BE2C (cell line): ENCODE data around the gene IQGAP3.
A peak's percentile ranks its signal among the peaks of the same experiment; 100 is the strongest.

ENCODE experiments used
- DNase-seq: peaks from one replicate; pipeline ENCODE4 v3.0.0-alpha.2; 2020
- H3K27me3 ChIP-seq: fragments of 250-450 bp; sonication (Bioruptor Pico); 2 replicates; pipeline ENCODE4 v1.5.1; 2020; ENCODE audit warnings: mild to moderate bottlenecking
- H3K36me3 ChIP-seq: fragments of 250-450 bp; sonication (Bioruptor Pico); 2 replicates; pipeline ENCODE4 v1.5.1; 2020; ENCODE audit warnings: mild to moderate bottlenecking
- H3K4me1 ChIP-seq: fragments of 250-450 bp; sonication (Bioruptor Pico); 2 replicates; pipeline ENCODE4 v1.5.1; 2020
- H3K4me3 ChIP-seq: 2 replicates; pipeline ENCODE4 v1.5.1; 2011; ENCODE audit warnings: low read depth, low read length
- H3K9me3 ChIP-seq: fragments of 250-450 bp; sonication (Bioruptor Pico); 2 replicates; pipeline ENCODE4 v1.5.1; 2020
- TF ChIP-seq, protein P1 (sequence below): IDR thresholded peaks from 2 replicates; pipeline ENCODE4 v1.5.1; 2012; ENCODE audit warnings: mild to moderate bottlenecking, low read depth, low read length

Gene IQGAP3

DNA sequence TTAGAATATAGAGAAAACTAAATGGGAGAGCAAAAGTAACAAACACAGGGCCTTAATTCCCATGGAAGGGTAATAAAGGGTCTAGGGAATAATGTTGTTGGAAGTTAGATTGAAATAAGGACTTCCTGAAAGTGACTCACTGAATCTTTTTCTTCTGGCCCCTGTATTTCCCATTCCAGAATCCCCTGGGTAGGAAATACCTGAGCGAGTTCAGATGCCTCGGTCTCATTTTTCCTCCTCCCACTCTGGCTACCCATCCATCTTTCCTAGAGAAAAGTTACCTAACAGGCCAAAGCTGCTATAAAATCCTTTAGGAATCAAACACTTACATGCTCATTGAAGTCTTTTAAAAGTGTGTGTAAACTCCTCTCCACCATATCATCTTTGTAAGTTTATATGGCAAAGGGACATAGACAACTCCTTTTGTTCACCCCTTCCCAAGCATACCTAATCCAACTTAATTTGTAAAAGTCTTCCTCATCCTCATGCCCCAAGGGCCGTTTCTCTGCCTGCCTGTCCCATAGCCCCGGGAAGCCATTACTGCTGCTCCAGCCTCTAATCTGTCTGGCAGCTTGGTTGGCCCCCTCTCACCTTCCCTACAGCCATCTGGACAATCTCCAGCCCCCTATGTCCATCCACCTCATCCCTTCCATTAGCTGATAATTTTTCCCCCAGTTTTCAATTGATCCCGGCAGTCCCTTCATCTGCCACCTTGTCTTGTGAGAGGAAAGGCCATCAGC lies 68.5 kb downstream of the IQGAP3 start:
- Histone ChIP-seq H3K27me3 (no peaks in the 10 kb centered on the region), H3K4me3 (no peak overlapping the region), H3K9me3 (no peaks in the 10 kb centered on the region), H3K36me3 (peaks cover 3% of the 10 kb centered on the region; the same call in 1 of the 2 replicates), H3K4me1 (peaks cover 23% of the 10 kb centered on the region)
- TF ChIP-seq, protein P1, sequence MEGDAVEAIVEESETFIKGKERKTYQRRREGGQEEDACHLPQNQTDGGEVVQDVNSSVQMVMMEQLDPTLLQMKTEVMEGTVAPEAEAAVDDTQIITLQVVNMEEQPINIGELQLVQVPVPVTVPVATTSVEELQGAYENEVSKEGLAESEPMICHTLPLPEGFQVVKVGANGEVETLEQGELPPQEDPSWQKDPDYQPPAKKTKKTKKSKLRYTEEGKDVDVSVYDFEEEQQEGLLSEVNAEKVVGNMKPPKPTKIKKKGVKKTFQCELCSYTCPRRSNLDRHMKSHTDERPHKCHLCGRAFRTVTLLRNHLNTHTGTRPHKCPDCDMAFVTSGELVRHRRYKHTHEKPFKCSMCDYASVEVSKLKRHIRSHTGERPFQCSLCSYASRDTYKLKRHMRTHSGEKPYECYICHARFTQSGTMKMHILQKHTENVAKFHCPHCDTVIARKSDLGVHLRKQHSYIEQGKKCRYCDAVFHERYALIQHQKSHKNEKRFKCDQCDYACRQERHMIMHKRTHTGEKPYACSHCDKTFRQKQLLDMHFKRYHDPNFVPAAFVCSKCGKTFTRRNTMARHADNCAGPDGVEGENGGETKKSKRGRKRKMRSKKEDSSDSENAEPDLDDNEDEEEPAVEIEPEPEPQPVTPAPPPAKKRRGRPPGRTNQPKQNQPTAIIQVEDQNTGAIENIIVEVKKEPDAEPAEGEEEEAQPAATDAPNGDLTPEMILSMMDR: no peak
- no peak for DNase-seq

GRCh38 chr1:156502894-156503697 lies 69.3 kb downstream of the IQGAP3 start:
- no peaks in the 10 kb centered on the region for H3K9me3 ChIP-seq
- peaks cover 26% of the 10 kb centered on the region for H3K4me1 ChIP-seq
- DNase-seq: no peak
- H3K4me3 ChIP-seq: no peak overlapping the region
- TF ChIP-seq, protein P1: no peak
- peaks cover 3% of the 10 kb centered on the region; the same call in 1 of the 2 replicates for H3K36me3 ChIP-seq
- H3K27me3 ChIP-seq: no peaks in the 10 kb centered on the region

- TF ChIP-seq, protein P1: no peak
- peaks cover 26% of the 10 kb centered on the region for H3K4me1 ChIP-seq
- H3K36me3 ChIP-seq: peaks cover 3% of the 10 kb centered on the region; the same call in 1 of the 2 replicates
- no peak overlapping the region for H3K4me3 ChIP-seq
- H3K27me3 ChIP-seq: no peaks in the 10 kb centered on the region
- H3K9me3 ChIP-seq: no peaks in the 10 kb centered on the region
- no peak for DNase-seq
Measured at GRCh38 chr1:156502391-156502893, 69.9 kb downstream of the IQGAP3 start.

DNA sequence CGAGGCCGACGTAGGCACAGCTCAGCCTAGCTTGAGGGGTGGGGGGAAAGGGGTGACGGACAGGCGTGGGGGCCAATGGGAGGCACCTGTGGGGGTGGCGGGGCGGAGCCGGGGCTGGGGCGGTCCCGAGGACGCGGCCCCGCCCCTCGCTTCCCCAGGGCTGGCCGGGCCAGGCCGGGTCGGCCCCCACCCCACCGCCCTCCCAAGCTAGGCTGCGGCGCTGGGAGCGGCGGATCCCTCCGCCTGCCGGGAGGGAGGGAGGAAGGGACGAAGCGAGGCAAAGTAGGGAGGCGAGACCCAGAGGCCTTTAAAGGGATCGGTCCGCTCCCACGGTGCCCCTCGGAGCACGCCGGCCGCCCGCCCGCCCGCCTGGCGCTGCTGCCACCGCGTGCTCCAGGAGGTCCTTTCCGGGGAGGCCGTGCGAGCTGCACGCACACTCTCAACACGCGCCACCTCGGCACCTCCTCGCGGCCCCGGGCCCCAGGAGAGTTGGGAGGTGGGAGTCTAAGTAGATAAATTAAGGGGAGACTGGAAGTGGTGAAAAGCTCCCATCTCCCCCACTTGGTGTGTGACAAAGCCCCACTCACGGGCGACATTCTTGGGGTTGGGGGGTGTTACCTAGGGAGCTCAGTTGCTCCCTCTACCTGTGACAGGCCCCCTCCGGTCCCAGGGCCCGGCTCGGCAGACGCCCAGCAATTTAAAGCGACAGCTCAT lies 71.4 kb downstream of the IQGAP3 start:
- H3K4me3 ChIP-seq: peak overlapping the region; percentile 96
- no peaks in the 10 kb centered on the region for H3K27me3 ChIP-seq
- peaks cover 36% of the 10 kb centered on the region for H3K4me1 ChIP-seq
- H3K36me3 ChIP-seq: peaks cover 5% of the 10 kb centered on the region
- no peaks in the 10 kb centered on the region for H3K9me3 ChIP-seq
- peak; percentile 97 for DNase-seq
- TF ChIP-seq, protein P1: peak; percentile 56

DNA sequence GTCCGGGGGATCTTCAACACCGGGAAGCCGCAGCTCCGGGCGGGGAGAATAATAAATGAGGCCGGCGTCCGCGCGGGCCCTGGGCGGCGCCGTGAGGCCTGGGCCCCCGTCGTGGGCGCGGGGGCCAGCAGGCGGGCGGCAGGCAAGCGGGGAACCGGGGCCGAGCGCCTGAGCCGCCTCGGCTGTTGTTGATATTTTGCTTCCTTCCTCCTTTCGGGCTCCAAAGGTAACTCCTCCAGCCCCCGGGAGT lies 71.9 kb downstream of the IQGAP3 start, which contains the start of gene MEF2D:
Gene MEF2D (minus strand): TSS at position 233 of the 250 bp plus-strand sequence. CDS start 17,483 bp downstream, outside the sequence.
- H3K36me3 ChIP-seq: peaks cover 5% of the 10 kb centered on the region
- TF ChIP-seq, protein P1: no peak
- no peaks in the 10 kb centered on the region for H3K9me3 ChIP-seq
- H3K4me3 ChIP-seq: peak within 1 kb of the TSS; percentile 96
- DNase-seq: no peak
- peaks cover 32% of the 10 kb centered on the region for H3K4me1 ChIP-seq
- no peaks in the 10 kb centered on the region for H3K27me3 ChIP-seq
